ENCODE results near the gene EIF3CL.
"Not testable (repeated sequence)": the region's sequence is repeated elsewhere in the genome, so short reads cannot be mapped to it uniquely, and the experiment has no call there.

EIF3CL gene

DNA sequence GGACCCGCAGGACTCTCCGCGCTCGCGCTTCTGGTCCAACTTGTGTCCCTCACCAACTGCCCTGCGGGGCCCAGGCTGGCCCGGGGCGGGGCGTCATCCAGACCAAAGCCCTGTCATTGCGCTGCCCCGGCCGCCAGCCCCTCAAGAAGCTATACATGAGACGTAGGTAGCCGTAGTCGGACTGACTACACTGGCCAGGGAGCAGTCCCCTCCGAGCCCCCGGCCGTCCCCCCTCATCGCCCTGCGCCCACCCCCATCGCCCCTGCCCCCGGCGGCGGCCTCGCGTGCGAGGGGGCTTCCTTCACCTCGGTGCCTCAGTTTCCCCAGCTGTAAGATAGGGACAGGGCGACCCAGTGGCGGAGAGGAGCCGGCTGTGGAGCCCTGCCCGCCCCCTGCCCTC lies 35.7 kb downstream of the EIF3CL start:
- H3K4me3 ChIP-seq (ENCODE audit: low read depth, low read length); DNase-seq (ENCODE audit: low read depth): not testable (repeated sequence)

DNA sequence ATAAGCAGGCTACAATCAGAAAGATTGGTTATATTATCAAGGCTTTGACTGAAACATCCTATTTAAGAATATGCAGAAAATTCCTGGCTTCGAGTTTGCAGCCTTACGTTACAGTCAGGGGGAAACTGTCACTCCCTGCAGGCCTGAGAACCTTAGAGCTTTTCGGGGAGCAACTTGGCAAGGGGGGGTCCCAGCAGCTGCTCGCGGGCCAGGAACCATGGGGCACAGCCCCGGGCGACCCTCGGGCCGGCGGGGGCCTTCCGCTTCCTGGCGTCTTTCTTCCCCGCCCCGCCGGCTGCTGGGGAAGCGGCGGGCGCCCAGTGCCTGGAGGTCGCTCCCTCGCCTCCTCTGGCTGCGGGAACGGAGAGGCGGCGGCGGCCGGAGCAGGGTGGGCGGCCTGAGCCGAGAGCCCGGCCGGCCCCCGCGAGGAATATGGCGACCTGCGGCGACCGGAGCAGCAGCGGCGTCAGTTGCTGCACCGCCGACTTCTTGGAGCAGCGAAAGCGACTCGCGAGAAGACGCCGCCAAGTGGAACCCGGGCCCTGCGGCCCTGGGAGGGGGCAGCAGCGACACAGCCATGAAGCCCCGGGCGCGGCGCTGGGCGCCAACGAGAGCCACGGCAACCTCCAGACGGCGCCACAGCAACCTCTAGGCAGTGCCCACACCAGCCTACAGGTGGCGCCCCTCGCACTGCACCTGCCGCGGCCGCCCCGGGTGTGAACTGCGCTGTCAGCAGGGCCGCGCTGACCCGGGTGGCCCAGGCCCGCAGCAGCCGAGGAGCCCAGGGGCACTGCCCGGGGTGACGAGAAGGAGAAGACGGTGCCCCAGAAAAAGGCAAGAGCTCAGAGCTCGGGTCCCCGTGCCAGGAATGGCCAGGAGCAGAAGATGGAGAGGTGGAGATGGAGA lies 39.1 kb downstream of the EIF3CL start:
- H3K4me3 ChIP-seq (ENCODE audit: low read depth, low read length); DNase-seq (ENCODE audit: low read depth): not testable (repeated sequence)

DNA sequence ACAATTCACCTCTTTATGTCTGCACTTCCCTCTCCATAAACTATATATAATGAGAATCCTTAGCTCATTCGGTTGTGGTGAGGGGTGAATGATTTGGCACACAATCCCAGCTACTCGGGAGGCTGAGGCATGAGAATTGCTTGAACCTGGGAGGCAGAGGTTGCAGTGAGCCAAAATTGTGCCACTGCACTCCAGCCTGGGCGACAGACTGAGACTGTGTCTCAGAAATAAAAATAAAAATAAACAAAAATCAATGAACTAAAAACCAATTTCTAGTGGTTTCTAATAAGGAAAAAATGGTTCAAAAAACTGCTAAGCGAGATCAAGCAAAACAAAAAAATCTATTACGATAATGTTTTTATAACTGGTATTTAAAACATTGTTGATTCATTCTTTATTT lies 40.2 kb downstream of the EIF3CL start, which contains the start of gene NPIPB6:
Gene NPIPB6, minus strand, starts transcription at position 101 of the 400 bp plus-strand sequence. CDS start 686 bp downstream, outside the sequence.
- H3K4me3 ChIP-seq (ENCODE audit: low read depth, low read length); DNase-seq (ENCODE audit: low read depth): not testable (repeated sequence)

DNA sequence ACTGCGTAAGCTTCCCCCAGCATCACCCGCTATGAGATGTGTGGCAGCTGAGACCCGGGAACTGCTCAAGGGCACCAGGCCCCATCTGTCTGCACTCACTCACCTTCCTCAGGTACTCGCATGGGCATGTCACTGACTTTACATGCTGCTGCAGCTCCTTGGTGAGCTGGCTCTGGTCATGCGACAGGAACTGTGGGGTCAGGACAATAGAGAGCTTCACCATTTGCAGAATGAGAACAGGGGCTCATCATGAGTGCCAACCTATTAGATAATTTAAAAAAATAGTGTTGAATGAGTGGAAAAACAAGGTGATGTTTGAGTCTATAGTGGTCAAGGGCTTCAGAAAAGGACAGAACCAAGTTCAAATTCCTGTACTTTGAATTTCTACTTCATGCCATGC lies 41.0 kb downstream of the EIF3CL start:
- not testable (repeated sequence) for H3K4me3 ChIP-seq (ENCODE audit: low read depth, low read length); DNase-seq (ENCODE audit: low read depth)

DNA sequence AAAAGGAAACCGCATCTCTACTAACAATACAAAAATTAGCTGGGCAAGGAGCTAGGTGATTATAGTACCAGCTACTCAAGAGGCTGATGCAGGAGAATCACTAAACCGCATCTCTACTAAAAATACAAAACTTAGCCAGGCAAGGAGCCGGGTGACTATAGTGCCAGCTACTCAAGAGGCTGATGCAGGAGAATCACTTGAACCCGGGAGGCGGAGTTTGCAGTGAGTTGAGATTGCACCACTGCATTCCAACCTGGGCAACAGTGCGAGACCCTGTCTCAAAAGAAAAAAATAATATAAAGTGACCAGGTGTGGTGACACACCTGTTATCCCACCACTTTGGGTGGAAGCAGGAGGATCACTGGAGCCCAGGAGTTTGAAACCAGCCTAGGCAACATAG lies 65.4 kb downstream of the EIF3CL start:
- DNase-seq (ENCODE audit: low read depth); H3K4me3 ChIP-seq (ENCODE audit: low read depth, low read length): not testable (repeated sequence)

DNA sequence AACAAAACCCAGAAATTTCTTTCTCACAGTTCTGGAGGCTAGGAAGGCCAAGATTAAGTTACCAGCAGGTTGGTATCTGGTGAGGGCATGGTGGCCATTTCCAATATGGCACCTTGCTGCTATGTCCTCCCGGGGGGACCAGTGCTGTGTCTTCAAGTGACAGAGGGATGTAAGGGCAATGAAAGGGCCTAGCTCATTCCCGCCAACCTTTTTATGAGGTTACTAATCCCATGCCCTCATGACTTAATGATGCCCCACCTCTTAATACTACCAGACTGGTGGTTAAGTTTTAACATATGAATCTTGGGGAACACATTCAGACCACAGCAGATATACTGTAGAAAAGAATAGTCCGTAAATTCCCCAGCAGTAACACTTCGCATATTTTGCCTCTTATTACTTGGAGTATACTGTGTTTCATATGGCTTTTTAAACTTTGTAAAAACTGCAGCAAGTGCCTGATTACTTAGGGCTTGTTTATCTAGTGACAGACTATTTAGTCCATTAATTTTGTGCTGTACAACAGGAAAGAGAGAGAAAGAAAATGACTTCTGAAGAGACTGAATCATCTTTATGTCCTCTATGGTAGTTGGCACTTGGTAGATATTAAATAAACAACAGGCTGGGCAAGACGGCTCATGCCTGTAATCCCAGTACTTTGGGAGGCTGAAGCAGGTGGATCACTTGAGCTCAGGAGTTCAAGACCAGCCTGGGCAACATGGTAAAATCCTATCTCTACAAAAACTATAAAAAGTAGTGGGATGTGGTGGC lies 66.5 kb downstream of the EIF3CL start:
- DNase-seq (ENCODE audit: low read depth); H3K4me3 ChIP-seq (ENCODE audit: low read depth, low read length): not testable (repeated sequence)

DNA sequence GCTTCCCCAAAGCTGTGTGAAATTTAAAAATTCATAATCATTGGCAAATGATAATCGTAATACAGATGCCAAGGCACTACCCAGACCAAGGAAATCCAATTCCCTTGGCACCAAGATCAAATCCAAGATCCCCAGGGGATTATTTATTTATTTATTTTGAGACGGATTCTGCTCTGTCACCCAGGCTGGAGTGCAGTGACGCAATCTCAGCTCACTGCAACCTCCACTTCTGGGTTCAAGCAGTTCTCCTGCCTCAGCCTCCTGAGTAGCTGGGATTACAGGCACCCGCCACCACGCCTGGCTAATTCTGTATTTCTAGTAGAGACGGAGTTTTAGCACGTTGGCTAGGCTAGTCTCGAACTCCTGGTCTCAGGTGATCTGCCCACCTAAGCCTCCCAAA lies 68.0 kb downstream of the EIF3CL start:
- H3K4me3 ChIP-seq (ENCODE audit: low read depth, low read length); DNase-seq (ENCODE audit: low read depth): not testable (repeated sequence)

DNA sequence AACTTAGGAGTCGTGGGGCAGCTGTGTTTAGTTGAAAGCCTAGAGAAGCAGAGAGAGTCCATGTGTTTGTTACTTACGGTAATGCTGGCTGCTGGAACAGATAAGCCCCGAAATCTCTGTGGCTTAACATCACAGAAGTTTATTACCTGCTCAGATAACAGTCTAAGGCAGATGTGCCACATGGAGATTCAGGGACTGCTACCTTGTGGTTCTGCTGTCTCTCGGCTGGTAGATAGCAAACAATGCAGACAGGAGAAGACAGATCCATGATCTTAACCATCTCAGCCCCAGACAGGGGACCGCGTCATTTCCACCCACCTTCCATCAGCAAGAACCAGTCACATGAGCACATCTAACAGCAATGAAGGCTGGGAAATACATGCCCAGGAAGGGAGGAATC lies 71.0 kb downstream of the EIF3CL start:
- DNase-seq (ENCODE audit: low read depth); H3K4me3 ChIP-seq (ENCODE audit: low read depth, low read length): not testable (repeated sequence)

DNA sequence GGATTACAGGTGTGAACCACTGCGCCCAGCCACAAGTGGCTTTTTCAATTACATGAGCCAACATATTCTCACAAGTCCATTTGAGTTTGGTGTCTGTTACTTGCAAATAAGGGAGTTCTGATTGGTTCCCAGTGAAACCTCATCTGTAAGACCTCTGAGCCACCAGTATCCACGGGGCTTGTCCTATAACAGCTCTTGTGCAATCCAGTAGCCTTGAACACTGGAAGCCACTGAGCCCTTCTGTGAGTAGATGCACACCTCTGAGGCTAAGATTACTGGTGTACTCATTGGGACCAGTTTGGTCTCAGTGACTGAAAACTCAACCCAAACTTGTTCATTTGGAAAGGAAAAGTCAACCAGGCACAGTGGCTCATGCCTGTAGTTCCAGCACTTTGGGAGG lies 72.7 kb downstream of the EIF3CL start:
- not testable (repeated sequence) for DNase-seq (ENCODE audit: low read depth); H3K4me3 ChIP-seq (ENCODE audit: low read depth, low read length)

DNA sequence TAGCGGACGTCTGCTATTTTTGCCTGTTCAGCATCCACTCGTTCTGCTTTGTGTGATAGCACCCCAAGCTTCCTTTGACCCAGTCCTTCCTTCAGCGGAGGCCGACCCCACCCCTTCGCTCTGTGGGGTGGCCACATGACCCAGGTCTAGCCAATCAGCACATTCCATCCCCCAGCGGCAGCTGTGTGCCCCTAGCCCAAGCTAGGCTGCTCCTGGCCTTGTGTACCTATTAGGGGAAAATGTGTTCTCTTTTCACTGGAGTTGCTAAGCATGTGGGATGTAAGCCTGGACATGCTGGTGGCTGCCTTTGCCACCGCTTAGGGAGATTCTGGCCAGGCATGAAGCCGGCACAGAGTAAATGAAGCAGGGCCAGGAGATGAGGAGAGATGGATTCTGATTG lies 73.4 kb downstream of the EIF3CL start:
- H3K4me3 ChIP-seq (ENCODE audit: low read depth, low read length); DNase-seq (ENCODE audit: low read depth): not testable (repeated sequence)

Measured in skeletal muscle cell (primary cell).